ENCODE data around the gene UBR7. TPM values are rescaled to one million over a fixed set of nuclear protein-coding genes. Genes with fewer than 3 reads are reported as not detected.

The UBR7 gene
- total and polyA plus RNA-seq, 2 experiments from 2014 or later, result 12.4 to 45.3 TPM

DNA sequence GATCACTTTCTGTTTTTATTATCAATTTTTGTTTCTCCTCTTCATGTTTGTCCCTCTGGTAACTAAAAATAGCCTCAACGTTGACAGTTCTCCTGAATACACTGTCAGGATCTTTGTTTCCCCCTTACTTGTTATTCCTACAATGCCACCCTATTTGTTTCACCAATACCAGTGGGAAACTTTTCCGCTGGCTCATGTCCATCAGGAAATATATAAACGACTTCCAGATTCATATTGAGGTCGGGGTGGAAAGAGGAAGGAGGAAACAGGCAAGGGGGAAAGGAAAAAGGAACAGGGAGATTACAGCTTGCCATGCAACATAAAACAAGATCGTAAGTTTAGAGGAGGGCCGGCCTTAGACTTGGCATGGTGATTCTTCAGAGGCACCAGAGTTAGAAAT lies 64.1 kb downstream of the UBR7 start:
- no peaks in the 10 kb centered on the region for H3K9me3 Mint-ChIP-seq
- peaks cover 2% of the 10 kb centered on the region for H3K27me3 Mint-ChIP-seq (ENCODE audit: insufficient read depth, low read depth, poor library complexity)
- H3K36me3 Mint-ChIP-seq (ENCODE audit: low read depth), result no peaks in the 10 kb centered on the region
- H3K27ac Mint-ChIP-seq, result peak overlapping the region; percentile 25; the same call in 1 of the 2 replicates
- Histone ChIP-seq H3K4me3 (no peak overlapping the region), H4K20me1 (replicated peaks; ENCODE audit: insufficient read depth) (peaks cover 11% of the 10 kb centered on the region), H3K79me2 (replicated peaks; ENCODE audit: insufficient read depth) (peaks cover 23% of the 10 kb centered on the region), H3K27ac (ENCODE audit: low read depth) (no peak overlapping the region), H3K9me2 (ENCODE audit: insufficient read depth) (no peaks in the 10 kb centered on the region), H3K27me3 (ENCODE audit: insufficient read depth) (no peaks in the 10 kb centered on the region), H3K4me2 (no peak overlapping the region), H3K4me1 (ENCODE audit: insufficient read depth) (no peaks in the 10 kb centered on the region; the same call in 1 of the 2 replicates), H3F3A (replicated peaks; ENCODE audit: low read depth) (no peaks in the 10 kb centered on the region), H2AFZ (no peak overlapping the region), H3K36me3 (ENCODE audit: insufficient read depth) (no peaks in the 10 kb centered on the region)
- no peak for ATAC-seq
- no peak overlapping the region for H3K4me3 Mint-ChIP-seq
- H3K4me1 Mint-ChIP-seq, result peaks cover 20% of the 10 kb centered on the region
- TF ChIP-seq EZH2 (IDR thresholded peaks at IDR 0.05; ENCODE audit: low read depth, unreplicated experiment), result no peak
- no peak for TF ChIP-seq ZNF331 (CRISPR knock-in tag; IDR thresholded peaks at IDR 0.05; ENCODE audit: low read depth)
- no peak for TF ChIP-seq JUNB (IDR thresholded peaks at IDR 0.05; ENCODE audit: unreplicated experiment)
- TF ChIP-seq, protein P1, sequence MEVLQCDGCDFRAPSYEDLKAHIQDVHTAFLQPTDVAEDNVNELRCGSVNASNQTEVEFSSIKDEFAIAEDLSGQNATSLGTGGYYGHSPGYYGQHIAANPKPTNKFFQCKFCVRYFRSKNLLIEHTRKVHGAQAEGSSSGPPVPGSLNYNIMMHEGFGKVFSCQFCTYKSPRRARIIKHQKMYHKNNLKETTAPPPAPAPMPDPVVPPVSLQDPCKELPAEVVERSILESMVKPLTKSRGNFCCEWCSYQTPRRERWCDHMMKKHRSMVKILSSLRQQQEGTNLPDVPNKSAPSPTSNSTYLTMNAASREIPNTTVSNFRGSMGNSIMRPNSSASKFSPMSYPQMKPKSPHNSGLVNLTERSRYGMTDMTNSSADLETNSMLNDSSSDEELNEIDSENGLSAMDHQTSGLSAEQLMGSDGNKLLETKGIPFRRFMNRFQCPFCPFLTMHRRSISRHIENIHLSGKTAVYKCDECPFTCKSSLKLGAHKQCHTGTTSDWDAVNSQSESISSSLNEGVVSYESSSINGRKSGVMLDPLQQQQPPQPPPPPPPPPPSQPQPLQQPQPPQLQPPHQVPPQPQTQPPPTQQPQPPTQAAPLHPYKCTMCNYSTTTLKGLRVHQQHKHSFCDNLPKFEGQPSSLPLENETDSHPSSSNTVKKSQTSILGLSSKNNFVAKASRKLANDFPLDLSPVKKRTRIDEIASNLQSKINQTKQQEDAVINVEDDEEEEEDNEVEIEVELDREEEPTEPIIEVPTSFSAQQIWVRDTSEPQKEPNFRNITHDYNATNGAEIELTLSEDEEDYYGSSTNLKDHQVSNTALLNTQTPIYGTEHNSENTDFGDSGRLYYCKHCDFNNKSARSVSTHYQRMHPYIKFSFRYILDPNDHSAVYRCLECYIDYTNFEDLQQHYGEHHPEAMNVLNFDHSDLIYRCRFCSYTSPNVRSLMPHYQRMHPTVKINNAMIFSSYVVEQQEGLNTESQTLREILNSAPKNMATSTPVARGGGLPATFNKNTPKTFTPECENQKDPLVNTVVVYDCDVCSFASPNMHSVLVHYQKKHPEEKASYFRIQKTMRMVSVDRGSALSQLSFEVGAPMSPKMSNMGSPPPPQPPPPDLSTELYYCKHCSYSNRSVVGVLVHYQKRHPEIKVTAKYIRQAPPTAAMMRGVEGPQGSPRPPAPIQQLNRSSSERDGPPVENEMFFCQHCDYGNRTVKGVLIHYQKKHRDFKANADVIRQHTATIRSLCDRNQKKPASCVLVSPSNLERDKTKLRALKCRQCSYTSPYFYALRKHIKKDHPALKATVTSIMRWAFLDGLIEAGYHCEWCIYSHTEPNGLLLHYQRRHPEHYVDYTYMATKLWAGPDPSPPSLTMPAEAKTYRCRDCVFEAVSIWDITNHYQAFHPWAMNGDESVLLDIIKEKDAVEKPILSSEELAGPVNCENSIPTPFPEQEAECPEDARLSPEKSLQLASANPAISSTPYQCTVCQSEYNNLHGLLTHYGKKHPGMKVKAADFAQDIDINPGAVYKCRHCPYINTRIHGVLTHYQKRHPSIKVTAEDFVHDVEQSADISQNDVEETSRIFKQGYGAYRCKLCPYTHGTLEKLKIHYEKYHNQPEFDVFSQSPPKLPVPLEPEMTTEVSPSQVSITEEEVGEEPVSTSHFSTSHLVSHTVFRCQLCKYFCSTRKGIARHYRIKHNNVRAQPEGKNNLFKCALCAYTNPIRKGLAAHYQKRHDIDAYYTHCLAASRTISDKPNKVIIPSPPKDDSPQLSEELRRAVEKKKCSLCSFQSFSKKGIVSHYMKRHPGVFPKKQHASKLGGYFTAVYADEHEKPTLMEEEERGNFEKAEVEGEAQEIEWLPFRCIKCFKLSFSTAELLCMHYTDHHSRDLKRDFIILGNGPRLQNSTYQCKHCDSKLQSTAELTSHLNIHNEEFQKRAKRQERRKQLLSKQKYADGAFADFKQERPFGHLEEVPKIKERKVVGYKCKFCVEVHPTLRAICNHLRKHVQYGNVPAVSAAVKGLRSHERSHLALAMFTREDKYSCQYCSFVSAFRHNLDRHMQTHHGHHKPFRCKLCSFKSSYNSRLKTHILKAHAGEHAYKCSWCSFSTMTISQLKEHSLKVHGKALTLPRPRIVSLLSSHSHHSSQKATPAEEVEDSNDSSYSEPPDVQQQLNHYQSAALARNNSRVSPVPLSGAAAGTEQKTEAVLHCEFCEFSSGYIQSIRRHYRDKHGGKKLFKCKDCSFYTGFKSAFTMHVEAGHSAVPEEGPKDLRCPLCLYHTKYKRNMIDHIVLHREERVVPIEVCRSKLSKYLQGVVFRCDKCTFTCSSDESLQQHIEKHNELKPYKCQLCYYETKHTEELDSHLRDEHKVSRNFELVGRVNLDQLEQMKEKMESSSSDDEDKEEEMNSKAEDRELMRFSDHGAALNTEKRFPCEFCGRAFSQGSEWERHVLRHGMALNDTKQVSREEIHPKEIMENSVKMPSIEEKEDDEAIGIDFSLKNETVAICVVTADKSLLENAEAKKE (CRISPR knock-in tag; IDR thresholded peaks at IDR 0.05), result no peak
- TF ChIP-seq CTCF (conservative IDR thresholded peaks at IDR 0.05; ENCODE audit: low read depth in 2 of 2), result no peak
- no peak for TF ChIP-seq POLR2AphosphoS5 (IDR thresholded peaks at IDR 0.05; ENCODE audit: low read depth)
- no peak for TF ChIP-seq CREB1 (CRISPR knock-in tag; IDR thresholded peaks at IDR 0.05; ENCODE audit: low read depth)
- no peak for TF ChIP-seq STAT1 (IDR thresholded peaks at IDR 0.05; ENCODE audit: unreplicated experiment)
- no peak for TF ChIP-seq NANOG (IDR thresholded peaks at IDR 0.05; ENCODE audit: borderline replicate concordance)
- no peak for TF ChIP-seq EZH2phosphoT487 (IDR thresholded peaks at IDR 0.05; ENCODE audit: unreplicated experiment)
- TF ChIP-seq ZNF114 (CRISPR knock-in tag; IDR thresholded peaks at IDR 0.05), result no peak
- TF ChIP-seq ETS1 (IDR thresholded peaks at IDR 0.05), result no peak
- no peak for DNase-seq (ENCODE audit: low spot score)

All from GM23338 (cell line).